AG08395 (cell line): Measurements from ENCODE around the gene HMBS.
"Not testable (repeated sequence)": the region's sequence is repeated elsewhere in the genome, so short reads cannot be mapped to it uniquely, and the experiment has no call there.

Experiments used
- DNase-seq: peaks from one replicate; pipeline ENCODE4 v3.0.0; 2012; ENCODE audit warnings: mixed read lengths, low spot score

Gene HMBS

DNA sequence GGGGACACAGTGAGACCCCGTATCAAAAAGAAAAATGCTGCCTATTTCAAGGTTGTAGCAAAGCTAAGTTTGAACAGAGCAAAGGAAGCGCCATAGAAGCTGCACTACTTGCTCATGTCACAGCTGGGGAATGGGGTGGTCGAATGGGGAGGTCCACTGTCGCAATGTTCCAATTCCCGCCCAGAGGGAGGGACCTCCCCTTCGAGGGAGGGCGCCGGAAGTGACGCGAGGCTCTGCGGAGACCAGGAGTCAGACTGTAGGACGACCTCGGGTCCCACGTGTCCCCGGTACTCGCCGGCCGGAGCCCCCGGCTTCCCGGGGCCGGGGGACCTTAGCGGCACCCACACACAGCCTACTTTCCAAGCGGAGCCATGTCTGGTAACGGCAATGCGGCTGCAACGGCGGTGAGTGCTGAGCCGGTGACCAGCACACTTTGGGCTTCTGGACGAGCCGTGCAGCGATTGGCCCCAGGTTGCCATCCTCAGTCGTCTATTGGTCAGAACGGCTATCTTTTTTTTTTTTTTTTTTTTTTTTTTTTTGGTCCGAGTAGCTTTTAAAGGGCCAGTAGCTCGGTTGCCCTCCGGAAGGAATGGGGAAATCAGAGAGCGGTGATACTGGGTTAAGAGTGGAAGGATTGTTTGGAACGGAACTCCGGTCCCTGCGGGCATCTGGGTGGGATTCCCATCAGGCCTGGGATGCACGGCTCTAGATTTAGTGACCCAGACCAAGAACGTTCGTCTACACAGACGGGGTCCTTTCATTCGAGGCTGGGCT is at the start of gene HMBS:
TSS of gene HMBS (plus strand) at position 219 of the 774 bp plus-strand sequence. CDS start at position 372, 153 bp downstream.
- peak; percentile 95 for DNase-seq

DNA sequence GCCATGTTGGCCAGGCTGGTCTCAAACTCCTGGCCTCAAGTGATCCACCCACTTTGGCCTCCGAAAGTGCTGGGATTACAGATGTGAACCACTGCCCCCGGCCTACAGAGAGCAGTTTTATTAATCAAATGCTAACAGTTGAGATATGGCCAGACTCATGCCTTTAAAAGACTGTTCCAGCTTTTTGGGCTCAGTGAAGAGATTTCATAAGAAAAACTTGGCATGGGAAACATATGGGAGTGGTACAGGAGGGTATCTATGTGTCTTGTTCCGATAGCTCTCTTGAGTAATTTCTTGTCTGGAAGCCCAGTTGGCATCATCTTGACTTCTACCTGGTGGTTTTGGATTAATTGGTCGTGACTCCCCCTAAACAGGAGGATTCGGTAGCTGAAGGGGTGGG is 45.8 kb upstream of the HMBS start:
- DNase-seq: no peak

DNA sequence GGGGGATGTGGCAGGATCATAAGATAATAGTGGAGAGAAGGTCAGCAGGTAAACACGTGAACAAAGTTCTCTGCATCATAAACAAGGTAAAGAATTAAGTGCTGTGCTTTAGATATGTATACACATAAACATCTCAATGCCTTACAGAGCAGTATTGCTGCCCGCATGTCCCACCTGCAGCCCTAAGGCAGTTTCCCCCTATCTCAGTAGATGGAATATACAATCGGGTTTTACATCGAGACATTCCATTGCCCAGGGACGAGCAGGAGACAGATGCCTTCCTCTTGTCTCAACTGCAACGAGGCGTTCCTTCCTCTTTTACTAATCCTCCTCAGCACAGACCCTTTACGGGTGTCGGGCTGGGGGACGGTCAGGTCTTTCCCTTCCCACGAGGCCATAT is 45.2 kb upstream of the HMBS start:
- not testable (repeated sequence) for DNase-seq

DNA sequence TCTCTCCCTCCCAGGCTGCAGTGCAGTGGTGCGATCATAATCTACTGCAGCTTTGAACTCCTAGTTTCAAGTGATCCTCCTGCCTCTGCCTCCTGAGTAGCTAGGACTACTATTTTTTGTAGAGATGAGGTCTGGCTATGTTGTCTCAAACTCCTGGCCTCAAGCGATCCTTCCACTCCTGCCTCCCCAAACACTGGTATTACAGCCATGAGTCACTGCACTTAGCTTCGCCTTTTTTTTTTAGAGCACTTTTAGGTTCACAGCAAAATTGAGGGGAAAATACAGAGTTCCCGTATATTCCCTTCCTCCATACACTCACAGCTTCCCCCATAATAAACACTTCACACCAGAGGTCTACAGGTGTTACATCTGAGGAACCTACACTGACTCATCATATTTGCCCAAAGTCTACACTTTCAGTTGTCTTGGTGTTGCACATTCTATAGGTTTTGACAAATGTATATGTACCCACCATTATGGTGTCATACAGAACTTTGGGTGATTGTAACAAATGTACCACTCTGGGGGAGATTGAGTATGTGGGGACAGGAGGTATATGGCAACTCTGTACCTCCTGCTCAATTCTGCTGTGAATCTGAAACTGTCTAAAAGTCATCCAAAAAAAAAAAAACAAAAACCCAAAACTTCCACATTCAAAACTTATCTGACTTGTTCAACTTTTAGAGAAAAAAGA is 42.7 kb upstream of the HMBS start:
- no peak for DNase-seq

DNA sequence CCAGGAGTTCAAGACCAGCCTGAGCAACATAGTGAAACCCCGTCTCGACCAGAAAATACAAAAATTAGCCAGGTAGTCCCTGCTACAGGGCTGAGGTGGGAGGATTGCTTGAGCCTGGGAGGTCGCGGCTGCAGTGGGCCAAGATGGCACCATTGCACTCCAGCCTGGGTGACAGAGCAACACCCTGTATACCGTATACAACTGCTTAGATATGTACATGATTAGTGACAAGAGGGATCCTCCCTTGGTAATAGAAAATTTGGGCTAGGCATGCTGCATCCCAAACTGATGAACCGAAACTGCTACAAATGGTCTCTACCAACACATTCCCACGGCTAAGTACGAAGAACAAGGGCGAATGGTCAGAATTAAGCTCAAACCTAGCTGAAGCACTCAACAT is 41.8 kb upstream of the HMBS start:
- no peak for DNase-seq

DNA sequence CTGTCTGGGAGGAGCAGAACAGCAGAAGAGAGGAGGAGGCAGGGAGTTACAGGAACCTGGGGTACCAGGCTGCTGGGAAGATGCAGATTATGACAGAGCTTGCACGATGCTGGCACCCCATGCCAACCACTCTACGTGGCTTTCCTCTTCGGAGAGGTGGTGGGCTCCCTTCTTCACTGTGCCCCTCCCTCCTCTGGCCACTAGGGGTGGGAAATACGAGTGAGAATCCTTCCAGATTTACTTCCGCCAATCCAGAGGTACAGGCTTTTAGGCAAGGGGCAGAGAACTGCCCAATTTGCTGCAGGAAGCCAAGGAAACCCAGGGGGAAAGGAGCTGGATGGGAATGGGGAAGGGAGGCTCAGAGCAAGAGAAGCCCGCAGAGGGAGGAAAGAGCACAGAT is 40.0 kb upstream of the HMBS start:
- no peak for DNase-seq

DNA sequence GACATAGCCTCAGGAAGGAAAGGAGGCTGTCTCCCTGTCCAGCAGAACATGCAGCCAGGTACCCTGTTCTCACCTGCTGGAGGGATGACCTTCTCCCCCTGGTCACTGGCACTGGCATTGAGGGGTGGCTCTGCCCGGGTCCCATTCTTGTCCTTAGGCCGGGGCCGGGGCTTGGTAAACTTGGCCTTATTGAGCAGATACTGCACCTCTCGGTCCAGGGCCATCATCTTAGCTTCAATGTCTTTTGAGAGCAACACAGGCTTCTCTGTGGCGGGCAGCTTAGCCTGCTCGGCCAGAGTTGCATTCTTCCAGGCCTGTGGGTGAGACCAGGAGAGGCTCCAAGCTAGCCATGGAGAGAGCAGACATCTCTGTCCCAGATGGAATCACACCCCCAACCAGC is 38.2 kb upstream of the HMBS start:
- DNase-seq: no peak

DNA sequence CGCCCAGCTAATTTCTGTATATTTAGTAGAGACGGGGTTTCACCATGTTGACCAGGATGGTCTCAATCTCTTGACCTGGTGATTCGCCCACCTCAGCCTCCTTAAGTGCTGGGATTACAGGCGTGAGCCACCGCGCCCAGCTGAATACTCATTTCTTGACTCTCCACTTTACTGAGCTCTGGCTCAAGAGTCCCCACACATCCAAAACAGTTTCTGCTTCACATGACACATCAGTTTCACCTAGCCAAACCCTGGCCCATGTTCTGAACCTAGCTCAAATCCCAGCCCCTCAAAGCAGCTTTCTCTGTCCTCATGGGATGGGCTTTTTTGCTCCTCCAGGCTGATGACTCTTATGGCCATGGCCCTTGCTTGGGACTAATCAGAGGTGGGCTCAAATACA is 37.5 kb upstream of the HMBS start:
- no peak for DNase-seq

DNA sequence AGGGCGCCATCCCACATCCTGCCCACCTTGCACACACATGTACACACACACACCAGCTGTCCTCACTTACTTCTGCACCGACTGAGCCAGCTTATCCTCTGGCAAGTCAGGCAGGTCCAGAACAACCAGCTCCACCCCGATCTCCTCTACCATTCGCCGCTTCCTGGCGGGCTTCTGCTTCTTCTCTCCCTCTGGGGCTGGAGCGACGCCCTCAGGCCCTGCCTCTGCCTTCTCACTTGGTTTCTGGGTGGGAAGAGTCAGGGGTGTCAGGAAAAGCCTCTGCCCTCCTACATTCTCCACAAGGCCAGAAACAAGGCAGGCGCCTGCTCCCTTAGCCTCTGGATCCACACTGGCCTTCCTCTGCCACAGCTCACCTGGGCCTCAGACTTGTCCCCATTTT is 36.0 kb upstream of the HMBS start:
- DNase-seq: no peak

DNA sequence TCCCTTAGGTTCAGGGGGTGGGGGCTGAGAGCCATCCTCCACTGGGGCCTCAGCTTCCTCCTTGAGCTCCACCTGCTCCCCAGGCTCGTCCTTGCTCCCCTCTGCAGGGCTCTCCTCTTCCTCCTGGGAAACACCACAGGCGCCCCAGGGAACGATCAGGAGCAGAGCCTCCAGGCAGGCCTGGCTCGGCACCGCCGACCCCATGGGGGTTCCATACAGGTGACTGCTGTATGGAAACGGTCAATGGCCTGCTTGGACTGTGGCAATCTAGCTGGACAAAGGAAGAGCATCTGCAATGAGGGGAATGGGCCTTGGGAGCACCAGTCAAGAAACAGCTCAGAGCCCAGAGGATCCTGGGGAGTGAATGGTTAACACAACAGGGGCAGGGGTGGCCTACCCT is 35.6 kb upstream of the HMBS start:
- no peak for DNase-seq

DNA sequence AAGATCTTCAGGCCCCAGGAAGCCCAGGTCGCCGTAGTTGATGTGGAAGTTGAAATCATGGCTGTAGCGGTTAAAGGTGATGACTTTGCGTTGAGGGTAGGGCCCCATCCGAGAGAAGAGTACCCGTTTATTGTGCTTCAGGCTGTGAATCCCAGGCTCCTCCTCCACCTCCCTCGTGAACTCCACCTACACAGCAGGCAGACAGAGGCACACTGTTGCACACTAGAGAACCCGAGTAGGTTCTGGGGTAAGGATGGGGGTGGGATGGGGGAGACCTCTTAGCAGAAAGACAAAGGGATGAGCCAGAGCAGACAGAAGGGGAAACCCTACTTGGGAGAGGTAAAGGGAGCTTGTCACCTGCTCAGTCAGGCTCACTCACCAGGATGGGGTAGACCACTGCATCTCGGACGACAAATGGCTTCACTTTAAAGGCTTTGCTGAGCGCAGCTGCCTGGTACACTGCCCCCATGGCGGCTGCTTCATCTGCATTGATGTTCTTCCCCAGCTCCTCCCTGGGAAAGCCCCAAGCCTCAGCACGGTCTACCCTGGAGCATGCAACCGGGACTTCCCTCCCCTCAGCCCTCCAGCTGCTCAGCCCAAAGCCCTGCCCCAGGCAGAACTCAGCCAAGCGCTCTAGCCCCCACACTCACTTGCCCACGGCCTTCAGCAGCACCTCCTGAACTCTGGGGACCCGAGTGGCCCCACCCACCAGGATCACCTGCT is 33.1 kb upstream of the HMBS start:
- no peak for DNase-seq

DNA sequence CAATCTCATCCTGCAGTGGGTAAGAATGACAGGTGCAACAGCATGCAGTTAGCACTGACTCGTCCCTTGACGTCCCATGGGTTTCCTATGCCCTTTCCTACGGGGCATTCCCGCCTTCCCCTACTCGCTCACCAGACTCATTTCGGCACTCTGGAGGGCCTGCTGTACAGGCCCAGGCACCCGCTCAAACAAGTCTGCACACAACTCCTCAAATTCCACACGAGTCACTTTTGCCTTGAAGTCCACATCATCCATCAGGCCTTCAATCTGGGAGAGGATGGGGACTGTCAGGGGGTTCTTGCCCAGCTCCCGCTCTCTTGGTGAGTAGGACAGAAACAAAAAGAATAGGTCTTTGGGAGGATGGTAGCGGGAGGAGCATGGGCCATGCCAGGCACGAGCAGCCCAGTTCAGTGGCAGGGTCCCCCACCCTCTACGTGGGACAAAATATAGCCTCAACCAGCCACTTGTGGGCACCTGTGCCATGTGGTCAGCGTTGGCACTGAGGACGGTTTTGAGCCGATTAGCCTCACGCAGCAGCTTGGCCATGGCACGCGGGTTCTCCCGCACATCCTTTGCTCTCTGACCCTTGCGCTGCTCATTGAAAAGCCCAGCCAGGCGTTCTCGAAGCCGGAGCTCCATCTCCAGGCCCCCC is 32.4 kb upstream of the HMBS start:
- no peak for DNase-seq

DNA sequence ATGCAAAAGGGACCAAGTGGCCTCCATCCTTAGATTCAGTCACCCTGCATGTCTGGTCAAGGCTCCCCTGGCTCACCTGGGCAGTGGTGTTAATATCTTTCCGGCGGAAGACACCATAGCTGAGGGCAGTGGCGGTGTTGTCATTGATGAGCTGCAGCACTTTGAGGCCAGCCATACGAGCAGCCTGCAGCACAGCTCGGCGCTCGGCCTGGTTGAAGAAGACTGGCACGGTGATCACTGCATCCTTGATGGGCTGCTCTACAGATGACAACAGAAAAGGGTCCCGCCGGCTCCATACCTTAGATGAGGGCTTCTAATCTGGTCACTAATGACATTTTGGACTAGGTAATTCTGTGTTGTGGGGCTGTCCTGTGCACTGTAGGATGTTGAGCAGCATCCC is 30.3 kb upstream of the HMBS start:
- no peak for DNase-seq

DNA sequence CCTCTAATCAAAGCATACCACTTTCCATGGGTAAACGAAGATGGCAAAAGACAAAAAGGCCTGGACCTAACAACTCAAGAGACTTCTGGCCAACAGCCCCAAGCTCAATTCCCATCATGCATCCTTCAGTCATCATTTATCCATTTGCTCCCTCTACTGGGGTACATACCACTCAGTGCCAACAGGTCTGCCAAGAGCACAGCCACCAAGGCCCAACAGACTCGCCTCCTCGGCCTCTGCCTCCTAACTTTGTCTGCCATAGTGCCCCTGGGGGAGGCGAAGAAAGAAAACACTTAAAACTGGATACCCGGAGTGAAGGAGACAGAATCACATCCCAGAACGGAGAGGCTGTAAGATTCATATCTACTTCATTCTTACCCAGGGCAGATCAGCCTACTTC is 28.8 kb upstream of the HMBS start:
- peak; percentile 48 for DNase-seq

DNA sequence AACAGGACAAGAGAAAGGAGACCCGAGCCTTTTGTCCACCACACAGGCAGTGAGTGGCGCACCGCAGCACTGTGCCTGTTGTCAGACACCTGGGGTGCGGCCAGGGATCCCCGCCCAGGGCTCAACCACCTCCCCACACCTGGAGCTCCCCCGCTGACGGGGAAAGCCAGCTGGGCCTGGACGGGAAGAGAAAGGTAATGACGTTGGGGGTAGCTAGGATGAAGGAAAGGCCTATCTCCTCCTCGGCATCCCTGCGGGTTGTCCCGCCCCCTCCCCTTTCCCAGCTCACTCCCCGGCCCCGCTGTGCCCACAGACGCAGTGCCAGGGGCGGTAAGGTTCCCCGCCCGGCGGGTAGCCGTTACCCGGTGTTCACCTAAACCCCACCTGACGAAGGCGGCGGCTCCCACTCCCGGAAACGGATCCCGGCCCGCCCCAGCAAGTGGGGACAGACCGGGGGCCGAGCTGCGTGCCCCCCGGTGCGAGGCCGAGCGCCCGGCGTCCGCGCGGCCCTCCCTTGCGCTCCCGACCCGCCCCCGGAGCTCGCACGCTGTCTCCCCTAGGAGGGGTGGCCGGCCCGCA is 28.2 kb upstream of the HMBS start:
- DNase-seq: peak; percentile 13

DNA sequence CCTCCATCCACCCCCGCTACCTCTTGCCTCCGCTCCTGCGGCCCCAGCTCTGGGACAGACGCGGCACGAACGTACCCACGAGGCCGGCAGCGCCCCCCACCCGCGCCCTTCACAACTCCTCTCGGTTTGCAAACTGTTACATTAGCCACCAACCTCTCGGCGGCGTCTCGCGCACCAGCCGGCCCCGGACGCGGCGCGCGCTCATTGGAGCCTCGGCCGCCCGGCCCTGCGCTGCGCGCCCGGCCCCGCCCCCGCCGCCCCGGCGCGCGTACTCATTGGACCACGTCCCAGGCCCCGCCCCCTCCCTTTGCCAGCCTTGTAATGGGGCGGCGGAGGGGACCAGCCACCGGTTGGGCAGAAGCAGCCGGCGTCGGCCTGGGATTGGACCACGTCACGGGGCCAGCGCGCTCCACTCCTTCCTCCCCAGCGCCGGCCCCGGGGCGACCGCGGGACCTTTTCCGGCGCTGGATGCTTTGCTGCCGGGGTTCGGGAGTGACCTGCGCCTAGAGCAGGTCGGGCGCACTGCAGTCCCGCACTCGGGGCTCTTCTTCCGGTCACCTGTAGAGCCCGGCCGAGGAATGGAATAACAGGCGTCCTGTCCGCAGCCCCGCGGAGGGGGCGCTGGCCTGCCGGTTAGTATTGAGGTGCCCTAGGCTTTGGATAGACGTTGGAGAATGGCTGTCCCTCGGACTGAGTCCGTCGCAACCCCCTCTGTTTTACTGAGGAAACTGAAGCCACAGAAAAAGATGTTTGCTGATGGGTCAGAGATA is 27.5 kb upstream of the HMBS start, which contains the start of gene HYOU1:
TSS of gene HYOU1 (minus strand) at position 206 of the 770 bp plus-strand sequence. CDS start 1,045 bp downstream, outside the sequence.
- DNase-seq: peak; percentile 98

DNA sequence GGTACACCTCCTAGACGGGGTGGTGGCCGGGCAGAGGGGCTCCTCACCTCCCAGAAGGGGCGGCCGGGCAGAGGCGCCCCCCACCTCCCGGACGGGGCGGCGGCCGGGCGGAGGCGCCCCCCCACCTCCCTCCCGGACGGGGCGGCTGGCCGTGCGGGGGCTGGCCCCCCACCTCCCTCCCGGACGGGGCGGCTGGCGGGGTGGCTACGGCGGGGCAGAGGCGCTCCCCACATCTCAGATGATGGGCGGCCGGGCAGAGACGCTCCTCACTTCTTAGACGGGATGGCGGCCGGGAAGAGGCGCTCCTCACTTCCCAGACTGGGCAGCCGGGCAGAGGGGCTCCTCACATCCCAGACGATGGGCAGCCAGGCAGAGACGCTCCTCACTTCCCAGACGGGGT is 25.6 kb upstream of the HMBS start:
- not testable (repeated sequence) for DNase-seq

DNA sequence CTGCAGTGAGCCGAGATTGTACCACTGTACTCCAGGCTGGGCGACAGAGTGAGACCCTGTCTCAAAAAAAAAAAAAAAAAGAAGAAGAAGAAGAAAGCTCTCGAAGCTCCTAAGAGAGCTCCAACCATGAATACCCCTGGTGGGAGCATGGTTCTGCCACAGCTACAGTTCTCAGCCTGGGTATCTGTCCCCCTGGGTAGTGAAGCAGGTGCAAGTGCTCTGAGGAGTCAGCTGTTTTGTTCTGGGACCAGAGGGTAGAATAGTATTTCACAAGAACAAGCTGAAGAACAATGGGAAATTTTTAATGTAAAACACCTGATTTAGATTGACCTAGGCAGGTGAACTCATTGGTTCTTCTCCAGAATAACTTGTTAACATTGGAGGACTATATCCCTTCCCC is 23.4 kb upstream of the HMBS start:
- no peak for DNase-seq

DNA sequence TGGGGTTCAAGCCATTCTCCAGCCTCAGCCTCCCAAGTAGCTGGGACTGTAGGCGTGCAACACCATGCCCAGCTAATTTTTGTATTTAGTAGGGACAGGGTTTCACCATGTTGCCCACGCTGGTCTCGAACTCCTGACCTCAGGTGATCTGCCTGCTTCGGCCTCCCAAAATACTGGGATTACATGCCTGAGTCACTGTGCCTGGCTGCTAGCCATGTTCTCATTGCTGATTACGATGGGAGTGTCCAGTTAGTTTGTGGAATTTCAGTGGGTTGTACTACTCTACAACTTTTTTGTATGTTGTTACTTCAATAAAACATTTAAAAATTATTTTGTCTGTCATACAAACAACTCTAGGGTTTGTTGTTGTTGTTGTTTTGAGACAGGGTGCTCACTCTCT is 21.9 kb upstream of the HMBS start:
- DNase-seq: peak; percentile 37

DNA sequence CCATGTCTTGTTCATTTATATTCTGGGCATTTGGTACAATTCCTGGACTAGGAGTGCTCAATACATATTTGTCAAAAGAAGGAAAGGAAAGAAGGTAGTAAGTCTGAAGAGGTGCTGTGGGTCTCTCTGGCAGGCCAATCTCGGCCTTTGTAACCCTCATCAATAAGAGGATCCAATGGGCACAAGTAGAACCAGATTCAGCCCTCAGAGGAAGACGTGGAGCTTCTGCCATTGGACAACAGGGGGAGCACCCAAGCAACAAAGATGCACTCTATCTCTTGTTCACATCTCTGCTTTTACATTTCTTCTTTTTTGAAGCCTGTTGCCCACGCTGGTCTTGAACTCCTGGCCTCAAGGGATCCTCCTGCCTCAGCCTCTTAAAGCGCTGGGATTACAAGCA is 19.3 kb upstream of the HMBS start:
- peak; percentile 51 for DNase-seq
